WTC11 (cell line): Measurements from ENCODE around the gene TIMM17B.

ENCODE experiments used
- ARID4B ChIP-seq: sonication (generic); formaldehyde crosslinking; IDR thresholded peaks from 2 replicates; pipeline ENCODE4 v1.8.0; 2023; ENCODE audit warnings: missing genetic modification reagents, mild to moderate bottlenecking, borderline replicate concordance
- CTCF ChIP-seq: fragments of 200-600 bp; IDR thresholded peaks from 2 replicates; pipeline ENCODE4 v1.8.0; 2022; ENCODE audit warnings: antibody characterized with exemption

- TF ChIP-seq CTCF (no peak), ARID4B (CRISPR knock-in tag) (no peak)
These were observed 39.0 kb upstream of the TIMM17B start for GRCh38 chrX:48936429-48937053.
